HTR-8/SVneo (cell line): ENCODE results near the gene SLC25A10.

Experiments used
- DNase-seq: peaks from one replicate; pipeline ENCODE4 v3.0.0; 2011; ENCODE audit warnings: low spot score, mixed read lengths; ENCODE audit not compliant: insufficient read length
- FAIRE-seq: peaks from 2 replicates; lab custom pipeline; 2011; peaks lifted over from hg19 to GRCh38; lab: Jason Lieb, UNC

SLC25A10 gene

DNA sequence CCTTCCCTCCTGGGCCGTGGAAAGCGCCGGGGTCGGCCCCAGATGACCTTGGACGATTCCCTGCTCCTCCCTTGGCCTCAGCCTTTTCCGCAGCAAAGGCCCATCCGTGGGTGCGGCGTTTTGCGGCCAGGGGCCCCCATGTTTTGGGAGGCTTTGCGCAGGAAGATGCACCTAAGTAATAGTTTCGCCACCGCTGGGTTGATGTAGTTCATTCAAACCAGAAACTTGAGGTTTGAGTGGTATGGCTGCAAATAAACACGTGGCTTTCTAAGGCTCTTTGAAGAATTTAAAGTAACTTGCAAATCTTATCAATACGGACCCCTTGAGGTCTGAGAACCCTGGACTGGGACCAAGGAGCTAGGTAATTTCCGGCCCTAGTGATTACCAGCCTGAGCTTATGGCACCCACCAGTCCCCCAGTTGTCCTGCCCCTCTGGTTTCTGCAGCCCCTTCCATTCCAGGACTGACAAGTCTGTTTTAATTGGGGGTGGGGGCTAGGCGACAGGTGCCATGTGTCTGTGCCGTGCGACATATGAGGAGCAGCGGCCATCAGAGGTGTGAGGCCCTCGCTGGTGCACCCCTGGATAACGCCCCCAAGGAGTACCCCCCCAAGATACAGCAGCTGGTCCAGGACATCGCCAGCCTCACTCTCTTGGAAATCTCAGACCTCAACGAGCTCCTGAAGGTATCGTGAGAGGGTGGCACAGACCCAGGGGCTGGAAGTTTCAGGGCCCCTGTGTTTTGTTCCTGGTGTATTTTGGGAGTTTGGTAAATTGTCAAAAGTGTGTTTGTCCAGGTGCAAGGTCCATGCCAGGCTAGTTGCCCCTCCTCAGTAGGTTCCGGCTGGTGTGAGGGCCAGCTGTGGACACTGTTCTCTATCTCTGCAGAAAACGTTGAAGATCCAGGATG lies 8.1 kb upstream of the SLC25A10 start:
- DNase-seq (no peak), FAIRE-seq (no peak)

DNA sequence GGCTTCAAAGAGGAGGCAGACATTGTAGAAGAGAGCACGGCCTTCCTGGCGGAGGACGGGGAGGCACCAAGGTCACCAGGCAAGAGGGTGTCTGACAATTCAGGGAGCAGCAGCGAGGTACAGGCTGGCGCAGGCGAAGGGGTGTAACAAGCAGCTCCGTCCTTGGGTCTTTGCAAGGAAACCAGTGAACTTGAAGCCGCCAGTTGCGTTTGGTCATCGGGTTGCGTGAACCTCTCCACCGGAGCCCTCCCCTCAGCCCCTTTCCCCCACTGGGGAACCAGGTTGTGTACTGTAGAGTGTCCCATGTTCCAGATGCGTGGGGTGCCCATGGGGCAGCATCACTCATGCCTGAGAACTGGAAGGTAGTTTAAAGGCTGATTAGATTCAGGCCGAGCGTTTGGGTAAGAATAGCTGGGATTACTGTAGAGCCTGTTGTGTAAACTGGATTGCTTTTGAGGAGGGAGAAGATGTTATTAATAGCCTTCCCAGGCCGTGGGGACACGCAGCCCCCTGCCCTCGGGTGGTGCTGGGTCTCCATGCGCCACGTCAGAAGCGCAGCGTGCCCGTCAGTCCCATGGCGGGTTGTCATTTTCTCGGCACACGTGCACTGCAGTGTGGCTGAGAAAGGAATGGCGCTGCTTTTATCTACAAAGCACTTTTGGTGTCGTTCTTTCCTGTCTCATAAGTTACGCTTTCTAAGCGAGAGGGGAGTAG lies 6.4 kb upstream of the SLC25A10 start:
- DNase-seq = no peak
- no peak for FAIRE-seq

DNA sequence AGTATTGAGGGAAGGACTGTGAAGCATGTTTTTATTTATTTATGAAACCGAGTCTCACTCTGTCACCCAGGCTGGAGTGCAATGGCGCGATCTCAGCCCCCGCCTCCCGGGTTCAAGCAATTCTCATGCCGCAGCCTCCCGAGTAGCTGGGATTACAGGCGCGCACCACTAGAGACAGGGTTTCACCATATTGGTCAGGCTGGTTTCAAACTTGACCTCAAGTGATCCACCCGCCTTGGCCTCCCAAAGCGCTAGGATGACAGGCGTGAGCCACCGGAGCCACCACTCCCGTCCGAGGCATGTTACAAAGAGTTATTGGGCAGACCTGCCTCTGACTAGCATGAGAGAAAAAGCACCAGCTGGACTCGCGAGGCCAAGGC lies 5.9 kb upstream of the SLC25A10 start:
- FAIRE-seq = no peak
- no peak for DNase-seq

DNA sequence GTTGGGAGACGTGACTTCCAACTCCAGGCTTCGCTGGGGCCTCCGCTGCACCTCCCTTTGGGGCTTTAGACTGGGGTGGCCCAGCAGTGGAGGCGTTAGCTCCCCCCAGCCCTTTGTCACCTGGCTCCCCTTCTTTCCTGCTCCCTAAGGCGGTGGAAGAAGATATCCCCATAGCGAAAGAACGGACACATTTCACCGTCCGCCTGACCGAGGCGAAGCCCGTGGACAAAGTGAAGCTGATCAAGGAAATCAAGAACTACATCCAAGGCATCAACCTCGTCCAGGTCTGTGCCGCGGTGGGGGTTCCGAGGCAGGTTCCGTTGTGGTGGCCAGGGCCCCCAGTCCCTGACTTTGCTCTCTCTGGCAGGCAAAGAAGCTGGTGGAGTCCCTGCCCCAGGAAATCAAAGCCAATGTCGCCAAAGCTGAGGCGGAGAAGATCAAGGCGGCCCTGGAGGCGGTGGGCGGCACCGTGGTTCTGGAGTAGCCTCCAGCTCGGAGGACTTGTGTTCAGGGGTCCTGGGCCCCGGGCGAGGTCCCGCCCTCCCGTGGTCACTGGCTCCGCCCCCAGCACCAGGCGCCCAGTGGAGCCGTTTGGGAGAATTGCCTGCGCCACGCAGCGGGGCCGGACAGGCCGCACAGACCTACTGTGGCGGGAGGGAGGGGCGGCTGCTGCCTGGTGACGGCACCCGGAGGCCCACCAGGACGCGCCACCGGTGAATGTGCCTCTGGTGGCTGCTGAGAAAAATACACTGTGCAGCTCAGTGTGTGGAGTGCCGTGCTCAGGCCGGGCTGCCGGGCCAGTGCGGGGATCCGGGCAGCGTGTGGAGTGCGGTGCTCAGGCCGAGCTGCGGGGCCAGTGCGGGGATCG lies 5.1 kb upstream of the SLC25A10 start:
- FAIRE-seq = no peak

DNA sequence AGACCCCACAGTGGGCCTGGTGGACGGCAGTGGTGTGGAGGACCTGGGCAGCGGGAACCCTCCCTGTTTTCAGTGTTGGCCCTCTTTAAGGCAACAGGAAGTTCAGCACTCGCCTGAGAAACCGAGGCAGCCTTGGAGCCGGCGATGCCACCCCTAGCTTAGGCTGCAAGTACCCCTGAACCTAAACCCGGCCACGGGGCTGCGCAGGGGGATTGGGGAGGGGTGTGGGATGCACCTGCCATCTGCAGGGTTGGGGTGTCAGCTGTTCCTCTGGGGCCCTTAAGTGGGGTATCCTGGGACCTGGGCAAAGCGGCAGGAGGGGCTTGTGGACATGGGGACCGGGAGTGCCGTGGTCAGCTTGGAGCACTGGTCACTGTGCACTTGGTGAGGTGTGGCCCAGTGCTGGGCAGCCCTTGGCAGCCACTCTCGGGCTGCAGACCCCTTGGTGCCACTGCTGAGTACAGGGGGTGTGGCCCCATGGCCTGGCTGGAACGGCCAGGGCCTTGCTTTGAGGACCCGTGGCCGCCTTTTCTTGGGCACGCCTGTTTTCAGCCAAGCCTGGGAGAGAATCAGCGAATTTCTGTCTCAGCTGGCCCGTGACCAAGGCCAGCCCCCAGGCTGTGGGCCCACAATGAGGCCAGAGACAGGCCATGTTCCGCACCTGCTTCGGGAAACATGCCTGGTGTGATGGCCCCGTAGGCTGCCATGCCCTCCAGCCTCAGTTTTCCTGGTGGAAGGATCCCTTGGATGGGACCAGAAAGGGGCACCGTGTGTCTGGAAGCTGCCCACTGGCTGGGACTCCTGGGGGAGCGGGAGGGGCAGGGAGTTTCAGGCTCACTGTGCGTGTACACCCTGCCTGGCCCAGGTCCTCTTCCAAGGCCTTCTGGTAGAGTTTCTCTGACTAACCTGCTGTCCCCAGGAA lies 4.1 kb upstream of the SLC25A10 start:
- DNase-seq (no peak), FAIRE-seq (no peak)

More for the DNA sequence above, 5.1 kb upstream of the SLC25A10 start:
- DNase-seq = no peak

DNA sequence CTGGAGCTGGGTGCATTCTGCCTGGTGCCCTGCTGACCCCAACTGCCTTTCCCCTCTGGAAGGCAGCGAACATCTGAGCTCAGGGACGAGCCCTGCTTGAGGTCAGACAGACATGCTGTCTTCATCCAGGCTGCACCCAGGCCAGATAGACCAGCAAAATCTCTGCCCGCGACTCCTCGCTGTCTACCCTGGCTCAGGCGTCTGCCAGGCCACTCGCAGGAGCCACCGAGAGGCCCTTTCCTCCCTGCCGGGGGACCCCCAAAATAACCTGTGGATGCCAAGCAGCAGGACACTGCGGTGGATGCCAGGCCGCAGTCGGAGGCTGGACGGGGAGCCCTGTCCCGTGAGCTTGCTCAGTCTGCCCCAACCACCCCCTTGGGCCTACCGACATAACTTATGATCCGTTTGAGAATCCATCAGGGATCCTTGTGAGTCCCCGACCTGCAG lies 3.3 kb upstream of the SLC25A10 start:
- FAIRE-seq (no peak), DNase-seq (no peak)

DNA sequence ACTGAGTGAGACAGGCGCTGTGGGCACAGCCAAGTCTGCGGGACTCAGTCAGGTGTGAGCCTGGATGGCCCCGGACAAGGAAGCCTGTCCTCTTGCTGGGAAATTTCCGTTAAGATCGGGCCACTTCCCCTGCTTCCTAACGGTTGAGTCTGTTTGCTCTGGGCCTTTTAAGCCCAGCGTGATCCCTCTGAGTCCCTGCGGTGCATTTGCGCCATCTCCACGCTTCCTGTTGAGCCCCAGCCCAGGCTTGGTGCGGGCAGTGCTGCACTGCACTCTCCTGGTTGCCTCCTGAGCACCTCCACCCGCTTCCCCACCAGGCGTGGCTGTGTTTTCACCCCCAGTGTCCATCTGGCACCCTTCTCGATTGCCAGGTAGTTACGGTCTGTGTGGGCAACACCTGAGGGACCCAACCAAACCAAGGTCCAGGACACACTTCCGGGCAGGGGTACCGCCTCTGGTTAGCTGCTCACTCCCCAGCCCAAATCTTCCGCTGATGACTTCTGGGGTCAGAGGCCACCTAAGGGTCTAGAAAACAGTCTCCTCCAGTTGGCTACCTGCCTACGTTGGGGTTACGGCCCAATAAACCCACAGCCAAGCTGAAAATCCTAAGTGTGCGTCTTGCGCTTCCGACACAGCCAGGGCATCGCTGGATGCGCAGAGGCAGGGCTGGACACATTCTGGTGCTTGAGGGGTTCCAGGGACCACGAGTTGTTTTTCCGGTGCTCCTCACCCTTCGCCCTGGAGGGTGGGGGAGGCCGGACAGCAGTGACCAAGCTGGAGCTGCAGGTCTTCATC lies 1.4 kb upstream of the SLC25A10 start:
- FAIRE-seq (no peak), DNase-seq (no peak)

DNA sequence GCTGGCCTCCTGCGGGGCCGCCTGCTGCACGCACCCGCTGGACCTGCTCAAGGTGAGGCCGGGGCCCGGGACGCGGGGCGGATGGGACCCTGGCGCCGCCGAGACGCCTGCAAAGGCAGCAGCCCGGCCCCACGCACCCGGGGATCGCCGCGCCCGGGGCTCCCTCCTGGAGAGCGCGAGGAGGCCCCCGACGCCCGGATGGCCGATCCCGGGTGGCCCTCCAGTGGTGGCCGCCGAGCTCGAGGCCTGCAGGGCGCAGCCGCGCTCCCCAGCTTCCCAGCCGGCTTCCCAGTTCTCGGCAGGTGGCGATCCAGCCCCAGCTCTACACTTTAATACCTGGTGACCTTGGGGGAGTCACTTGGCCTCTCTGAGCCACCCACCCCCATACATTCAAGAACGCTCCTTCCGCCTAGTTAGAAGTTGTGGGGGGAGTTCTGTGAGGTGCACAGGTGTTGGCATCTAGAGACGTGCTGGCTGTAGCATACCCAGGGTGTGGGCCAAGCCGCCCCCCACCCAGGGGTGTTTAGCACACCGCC lies 452 bp downstream of the SLC25A10 start:
- DNase-seq (no peak), FAIRE-seq (no peak)

DNA sequence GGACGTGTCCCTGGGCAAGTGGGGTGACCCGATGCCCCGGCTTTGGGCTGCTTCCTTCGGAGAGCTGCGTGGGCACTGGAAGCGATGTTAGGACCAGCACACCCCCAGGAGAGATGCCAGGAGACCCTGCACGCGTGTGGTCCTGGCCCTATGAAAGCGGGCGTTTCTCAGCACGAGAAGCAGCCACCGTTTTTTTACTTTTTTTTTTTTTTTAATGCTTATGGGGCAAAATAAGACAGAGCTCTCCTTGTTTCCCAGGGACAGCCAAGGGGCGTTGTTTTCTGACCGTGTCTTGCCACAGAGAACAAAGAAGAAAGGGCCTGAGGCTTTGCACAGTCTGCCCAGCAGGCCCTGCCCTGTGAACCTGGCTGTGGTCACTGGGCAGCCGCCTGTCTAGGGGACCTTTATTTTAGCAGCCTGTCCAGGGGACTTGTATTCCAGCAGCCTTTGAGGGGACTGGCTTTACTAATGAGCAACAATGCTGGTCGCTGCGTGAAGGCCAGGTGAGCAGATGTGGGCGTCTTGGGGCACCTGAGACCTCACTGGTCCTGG lies 996 bp downstream of the SLC25A10 start:
- DNase-seq (no peak), FAIRE-seq (no peak)

DNA sequence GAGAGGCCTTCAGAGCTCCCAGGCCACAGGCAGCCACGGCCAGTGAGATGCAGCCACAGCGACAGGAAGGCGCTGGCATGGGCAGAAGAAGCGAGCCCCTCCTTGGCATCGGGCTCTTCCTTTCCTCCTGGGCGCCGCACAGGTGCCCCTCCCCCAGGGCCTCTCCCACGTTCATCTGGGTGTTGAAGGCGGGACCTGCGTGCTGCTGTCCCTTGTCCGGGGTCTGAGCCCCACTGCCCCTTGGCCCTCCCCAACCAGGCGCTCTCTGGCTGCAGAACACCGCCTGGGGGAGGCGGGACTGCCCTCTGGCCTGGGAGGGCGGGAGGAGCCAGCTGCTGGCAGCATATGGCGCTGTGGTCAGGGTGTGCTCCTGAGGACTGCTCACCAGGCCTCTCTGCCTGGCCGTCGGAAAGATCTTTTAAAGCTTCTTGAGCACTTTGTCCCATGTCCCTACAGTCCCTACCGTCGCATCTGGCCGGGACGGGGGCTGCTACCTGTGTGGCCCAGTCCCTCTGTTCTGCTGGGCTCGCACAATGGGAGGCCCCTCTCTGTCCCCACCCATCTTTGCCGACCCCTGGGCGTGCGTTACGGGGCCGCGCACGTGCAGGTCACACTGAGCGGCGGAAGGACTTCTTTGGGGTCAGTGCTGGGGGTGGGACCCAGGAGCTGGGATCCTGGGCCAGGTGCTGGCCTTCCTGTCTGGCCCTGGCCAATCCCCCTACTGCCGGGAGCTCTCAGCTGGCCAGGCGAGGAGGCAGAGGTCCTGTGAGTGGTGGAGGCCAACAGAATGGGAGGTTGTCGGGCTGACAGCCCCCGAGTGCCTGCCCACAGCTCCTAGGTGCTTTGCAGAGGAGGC lies 1.7 kb downstream of the SLC25A10 start:
- no peak for FAIRE-seq
- DNase-seq = no peak

DNA sequence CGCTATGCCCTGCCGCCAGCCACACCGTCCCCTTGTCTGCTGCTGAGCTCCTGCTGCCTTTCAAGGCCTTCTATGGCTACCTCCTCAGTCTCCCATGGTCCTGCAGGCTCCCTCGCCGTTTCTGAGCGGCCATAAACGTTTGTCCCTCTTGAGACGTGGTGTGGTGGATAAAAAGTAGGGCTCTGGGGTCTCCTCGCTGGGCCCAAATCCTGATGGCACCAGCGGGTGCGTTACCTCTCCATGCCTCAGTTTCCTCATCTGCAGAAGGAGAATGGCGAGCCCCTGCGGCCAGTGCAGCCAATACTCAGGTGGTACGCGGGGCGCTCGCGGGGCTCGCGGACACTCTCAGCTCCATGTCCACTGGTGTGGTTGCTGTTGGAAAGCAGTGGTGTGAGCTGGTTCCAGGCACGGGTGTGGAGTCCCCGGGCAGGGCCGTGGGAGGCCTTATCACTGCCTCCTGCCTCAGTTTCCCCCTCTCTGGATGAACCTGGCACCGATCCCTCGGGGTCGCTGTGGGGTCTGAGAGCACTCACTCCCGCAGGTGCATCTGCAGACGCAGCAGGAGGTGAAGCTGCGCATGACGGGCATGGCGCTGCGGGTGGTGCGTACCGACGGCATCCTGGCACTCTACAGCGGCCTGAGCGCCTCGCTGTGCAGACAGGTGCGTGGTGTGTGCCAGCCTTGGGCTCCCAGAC lies 2.5 kb downstream of the SLC25A10 start:
- no peak for FAIRE-seq

DNA sequence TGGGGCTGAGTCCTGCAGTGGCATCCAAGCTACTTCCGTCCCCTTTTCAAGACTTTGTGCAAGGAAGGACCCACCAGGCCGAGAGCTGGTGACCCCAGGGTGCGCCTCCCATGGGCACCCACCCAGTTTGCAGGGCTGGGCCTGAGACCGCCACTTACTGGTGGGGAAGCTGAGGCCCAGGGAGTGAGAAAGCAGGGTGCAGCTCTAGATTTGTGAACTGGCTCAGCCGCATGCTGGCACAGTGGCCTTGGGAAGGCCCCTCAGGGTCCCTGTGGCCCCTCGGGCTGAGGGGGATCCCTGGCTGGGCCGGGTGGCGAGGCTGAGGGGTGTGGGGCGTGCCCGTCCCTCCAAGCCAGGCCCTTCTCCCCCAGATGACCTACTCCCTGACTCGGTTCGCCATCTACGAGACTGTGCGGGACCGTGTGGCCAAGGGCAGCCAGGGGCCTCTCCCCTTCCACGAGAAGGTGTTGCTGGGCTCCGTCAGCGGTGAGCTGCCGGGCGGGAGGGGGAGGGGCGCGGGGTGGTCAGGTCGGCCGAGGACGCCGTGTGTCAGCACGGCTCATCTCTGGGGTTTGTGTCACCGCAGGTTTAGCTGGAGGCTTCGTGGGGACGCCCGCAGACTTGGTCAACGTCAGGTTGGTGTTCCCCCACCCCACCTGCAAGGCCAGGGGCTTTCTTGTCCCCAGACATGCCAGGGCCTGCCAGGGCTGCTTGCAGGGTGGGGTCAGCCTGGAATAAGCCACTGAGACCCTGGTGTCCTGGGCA lies 3.2 kb downstream of the SLC25A10 start:
- FAIRE-seq (no peak), DNase-seq (no peak)

More for the DNA sequence above, 2.5 kb downstream of the SLC25A10 start:
- no peak for DNase-seq

DNA sequence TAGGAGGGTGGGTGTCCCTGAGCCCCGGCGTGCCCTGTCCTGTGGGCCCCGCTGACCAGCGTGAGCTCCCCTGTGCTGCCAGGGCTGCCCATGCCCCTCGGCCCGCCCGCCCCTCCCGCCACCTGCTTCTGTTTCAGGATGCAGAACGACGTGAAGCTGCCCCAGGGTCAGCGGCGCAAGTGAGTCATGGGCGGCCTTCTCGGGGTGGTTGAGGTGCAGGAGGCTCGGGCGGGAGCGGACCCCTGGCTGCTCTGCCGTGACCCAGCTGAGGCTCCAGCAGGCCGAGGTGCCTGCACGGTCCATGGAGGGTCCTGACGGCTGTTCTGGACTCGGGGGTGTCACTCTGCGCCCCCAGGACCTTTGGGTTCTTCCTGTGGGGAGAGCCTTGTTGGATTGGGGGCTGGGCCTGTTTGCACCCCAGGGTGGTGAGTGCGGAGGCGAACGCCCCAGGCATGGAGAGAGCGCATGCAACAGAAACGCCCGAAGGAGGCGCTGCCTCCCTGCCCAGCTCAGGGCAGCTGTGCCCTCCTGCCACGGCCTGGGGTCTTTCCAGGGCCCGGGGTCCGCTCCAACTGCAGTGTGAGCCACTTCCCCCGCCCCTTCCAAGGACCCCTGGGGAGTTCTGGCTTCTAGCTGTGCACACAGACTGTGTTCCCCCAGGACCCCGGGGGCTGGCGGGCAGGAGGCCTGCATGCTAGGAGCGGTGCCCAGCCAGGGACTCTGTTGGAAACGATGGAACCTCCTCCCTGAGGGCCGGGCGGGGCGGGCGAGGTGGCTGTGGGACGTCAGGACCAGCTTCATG lies 4.0 kb downstream of the SLC25A10 start:
- FAIRE-seq = no peak

DNA sequence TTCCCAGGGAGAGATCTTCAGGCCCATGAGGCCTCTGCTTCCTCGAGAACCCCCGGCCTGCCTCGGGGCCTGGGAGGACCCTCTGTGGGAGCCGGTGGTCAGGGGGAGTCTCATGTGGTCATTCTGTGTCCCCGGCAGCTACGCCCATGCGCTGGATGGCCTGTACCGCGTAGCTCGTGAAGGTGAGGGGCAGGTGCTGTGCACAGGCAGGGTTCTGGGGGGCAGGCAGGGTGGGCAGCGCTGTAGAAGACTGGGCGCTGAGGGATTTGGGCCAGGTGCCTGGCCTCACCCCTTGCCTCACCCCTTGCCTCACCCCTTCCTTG lies 4.6 kb downstream of the SLC25A10 start:
- DNase-seq = no peak
- no peak for FAIRE-seq

More for the DNA sequence above, 4.0 kb downstream of the SLC25A10 start:
- DNase-seq = no peak

DNA sequence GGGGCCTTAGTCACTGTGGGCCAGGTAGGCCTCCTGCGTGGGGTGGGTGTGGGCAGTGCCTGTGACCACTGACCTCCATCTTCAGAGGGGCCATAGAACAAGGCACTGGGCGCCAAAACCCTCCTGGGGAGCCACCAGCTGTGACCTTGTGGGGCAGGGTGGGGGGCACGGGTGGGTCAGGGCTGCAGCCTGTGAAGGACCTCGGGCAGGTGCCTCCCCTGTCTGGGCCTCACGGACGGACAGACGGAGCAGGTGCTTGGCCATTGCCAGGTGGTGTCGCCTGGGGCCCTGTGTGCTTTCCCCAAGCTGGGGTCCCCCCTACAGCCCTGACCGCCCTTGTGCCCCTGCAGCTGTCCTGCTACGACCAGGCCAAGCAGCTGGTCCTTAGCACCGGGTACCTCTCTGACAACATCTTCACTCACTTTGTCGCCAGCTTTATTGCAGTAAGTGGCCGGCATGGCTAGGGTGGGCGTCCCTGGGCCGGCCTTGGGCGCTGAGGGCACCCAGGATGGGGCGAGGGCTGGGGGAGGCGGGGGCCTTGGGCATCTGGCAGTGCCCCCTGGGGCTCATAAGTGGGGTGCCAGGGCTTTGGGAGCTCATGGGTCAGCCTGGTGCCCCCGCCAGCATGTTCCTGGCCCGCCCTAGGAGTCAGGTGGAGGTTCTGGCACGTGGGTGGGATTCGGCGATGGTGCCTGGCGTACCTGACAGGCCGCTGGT lies 5.1 kb downstream of the SLC25A10 start:
- no peak for FAIRE-seq
- no peak for DNase-seq
